HEK293T (cell line): Measurements from ENCODE around the gene ERC2.

Source experiments
- CTCF ChIA-PET: fragments of 350-600 bp; formaldehyde crosslinking; extraction: SDS; loops from one replicate; lab custom pipeline; 2021; ENCODE audit warnings: antibody characterized with exemption, inconsistent platforms; lab: Yijun Ruan, JAX
- POLR2A ChIA-PET: fragments of 350-600 bp; formaldehyde crosslinking; extraction: SDS; loops from one replicate; lab custom pipeline; 2020; ENCODE audit warnings: antibody characterized with exemption, inconsistent platforms; lab: Yijun Ruan, JAX
- DNase-seq: peaks from one replicate; pipeline ENCODE4 v3.0.0; 2012; ENCODE audit warnings: mixed read lengths; ENCODE audit errors: extremely low spot score
- ARNT ChIP-seq: fragments of 450-650 bp; IDR thresholded peaks from 2 replicates; pipeline ENCODE4 v1.6.1; 2017; ENCODE audit warnings: mild to moderate bottlenecking
- BHLHE40 ChIP-seq: fragments of 450-650 bp; IDR thresholded peaks from 2 replicates; pipeline ENCODE4 v1.6.1; 2016; ENCODE audit warnings: mild to moderate bottlenecking, moderate library complexity, borderline replicate concordance
- CTBP1 ChIP-seq: fragments of 450-650 bp; IDR thresholded peaks from 2 replicates; pipeline ENCODE4 v1.6.1; 2016; ENCODE audit warnings: borderline replicate concordance
- ELF4 ChIP-seq: fragments of 450-650 bp; IDR thresholded peaks from 2 replicates; pipeline ENCODE4 v1.6.1; 2017; ENCODE audit warnings: antibody characterized with exemption
- FOXA1 ChIP-seq: fragments of 450-650 bp; IDR thresholded peaks from 2 replicates; pipeline ENCODE4 v1.6.1; 2016; ENCODE audit warnings: mild to moderate bottlenecking
- FOXK2 ChIP-seq: fragments of 450-650 bp; IDR thresholded peaks from 2 replicates; pipeline ENCODE4 v1.6.1; 2016; ENCODE audit warnings: mild to moderate bottlenecking
- FOXM1 ChIP-seq: fragments of 450-650 bp; IDR thresholded peaks from 2 replicates; pipeline ENCODE4 v1.6.1; 2017; ENCODE audit warnings: mild to moderate bottlenecking, borderline replicate concordance
- HDGF ChIP-seq: fragments of 450-650 bp; IDR thresholded peaks from 2 replicates; pipeline ENCODE4 v1.6.1; 2017; ENCODE audit warnings: antibody characterized with exemption, borderline replicate concordance
- L3MBTL2 ChIP-seq: fragments of 450-650 bp; conservative IDR thresholded peaks from 2 replicates; pipeline ENCODE4 v1.6.1; 2016; ENCODE audit warnings: mild to moderate bottlenecking
- LEF1 ChIP-seq: fragments of 450-650 bp; IDR thresholded peaks from 2 replicates; pipeline ENCODE4 v1.6.1; 2017; ENCODE audit warnings: mild to moderate bottlenecking, borderline replicate concordance
- NFRKB ChIP-seq: fragments of 450-650 bp; IDR thresholded peaks from 2 replicates; pipeline ENCODE4 v1.6.1; 2016; ENCODE audit warnings: mild to moderate bottlenecking, moderate library complexity
- SP1 ChIP-seq: fragments of 450-650 bp; IDR thresholded peaks from 2 replicates; pipeline ENCODE4 v1.6.1; 2017
- SUZ12 ChIP-seq: fragments of 450-650 bp; IDR thresholded peaks from 2 replicates; pipeline ENCODE4 v1.6.1; 2016; ENCODE audit warnings: mild to moderate bottlenecking
- TARDBP ChIP-seq: fragments of 450-650 bp; IDR thresholded peaks from 2 replicates; pipeline ENCODE4 v1.6.1; 2016
- ZNF384 ChIP-seq: fragments of 450-650 bp; IDR thresholded peaks from 2 replicates; pipeline ENCODE4 v1.6.1; 2016
- TF ChIP-seq, protein P1 (sequence below): fragments of 450-650 bp; IDR thresholded peaks from 2 replicates; pipeline ENCODE4 v1.6.1; 2016

ERC2 gene

GRCh38 chr3:55624238-55624637, 844.0 kb downstream of the ERC2 start:
- no peak for DNase-seq
- ChIA-PET CTCF (no interaction called here), POLR2A (no interaction called here)
- TF ChIP-seq BHLHE40 (no peak), ELF4 (no peak), FOXA1 (no peak), LEF1 (no peak), ARNT (no peak), ZNF384 (no peak), TARDBP (no peak), SUZ12 (no peak), SP1 (no peak), L3MBTL2 (no peak), HDGF (no peak), NFRKB (no peak), FOXM1 (no peak), FOXK2 (no peak), CTBP1 (no peak)
- TF ChIP-seq, protein P1, sequence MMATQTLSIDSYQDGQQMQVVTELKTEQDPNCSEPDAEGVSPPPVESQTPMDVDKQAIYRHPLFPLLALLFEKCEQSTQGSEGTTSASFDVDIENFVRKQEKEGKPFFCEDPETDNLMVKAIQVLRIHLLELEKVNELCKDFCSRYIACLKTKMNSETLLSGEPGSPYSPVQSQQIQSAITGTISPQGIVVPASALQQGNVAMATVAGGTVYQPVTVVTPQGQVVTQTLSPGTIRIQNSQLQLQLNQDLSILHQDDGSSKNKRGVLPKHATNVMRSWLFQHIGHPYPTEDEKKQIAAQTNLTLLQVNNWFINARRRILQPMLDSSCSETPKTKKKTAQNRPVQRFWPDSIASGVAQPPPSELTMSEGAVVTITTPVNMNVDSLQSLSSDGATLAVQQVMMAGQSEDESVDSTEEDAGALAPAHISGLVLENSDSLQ: no peak

DNA sequence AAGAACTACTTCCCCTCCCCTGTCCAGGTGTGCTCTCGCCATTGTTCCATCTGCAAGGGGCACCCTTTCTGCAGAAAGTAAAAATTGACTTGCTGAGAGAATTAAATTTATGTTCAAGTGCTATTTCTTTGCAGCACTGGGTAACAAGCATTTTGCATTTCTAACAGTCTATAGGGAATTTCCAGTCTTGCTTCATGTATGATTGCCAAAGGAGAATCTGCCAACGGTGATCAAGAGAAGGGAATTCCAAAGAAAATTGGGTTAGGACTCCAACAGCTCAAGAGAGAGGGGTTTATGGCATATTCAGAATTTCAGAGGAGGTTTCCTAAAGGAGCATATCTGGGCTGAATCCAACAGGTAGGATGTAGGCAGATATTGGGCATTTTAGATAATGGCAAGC, 844.5 kb downstream of the ERC2 start:
- ChIA-PET POLR2A (no interaction called here), CTCF (no interaction called here)
- no peak for DNase-seq
- TF ChIP-seq ARNT (no peak), FOXM1 (no peak), SP1 (no peak), CTBP1 (no peak), NFRKB (no peak), LEF1 (no peak), BHLHE40 (no peak), ZNF384 (no peak), FOXK2 (no peak), FOXA1 (no peak), ELF4 (no peak), HDGF (no peak)

- CTCF ChIA-PET: no interaction called here
- no peak for DNase-seq
- POLR2A ChIA-PET: interaction anchor here (0.6 kb wide), 1 partner anchor 54 kb away, joined by 3 read pairs; no protein-coding TSS in a partner anchor
- TF ChIP-seq HDGF (no peak), FOXA1 (no peak), NFRKB (no peak), BHLHE40 (no peak), L3MBTL2 (no peak), FOXM1 (no peak), SUZ12 (no peak), ARNT (no peak), TARDBP (no peak), CTBP1 (no peak), ELF4 (no peak), FOXK2 (no peak), ZNF384 (no peak), SP1 (no peak), LEF1 (no peak)
- TF ChIP-seq, protein P1: no peak
These were observed 845.5 kb downstream of the ERC2 start for GRCh38 chr3:55622733-55623132.

DNA sequence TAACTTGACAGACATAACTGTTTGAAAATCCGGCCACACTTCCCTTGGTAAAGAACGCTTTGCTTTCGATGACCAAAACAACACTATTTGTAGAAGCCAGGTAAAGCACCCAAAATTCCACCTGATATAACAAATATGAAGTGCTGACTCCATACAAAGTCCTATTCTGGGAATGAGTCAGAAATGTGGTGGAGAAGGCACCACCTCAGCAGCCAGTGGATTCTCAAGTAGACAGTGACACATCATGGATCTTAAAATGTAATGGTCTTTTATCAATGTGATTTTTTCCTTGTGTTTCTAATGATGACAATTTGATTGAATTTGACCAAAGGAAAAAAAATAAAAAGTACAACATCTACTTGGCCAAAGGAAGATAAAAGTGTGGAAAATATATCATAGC, 846.2 kb downstream of the ERC2 start:
- TF ChIP-seq ELF4: no peak
- TF ChIP-seq FOXM1: no peak
- TF ChIP-seq FOXA1: no peak
- TF ChIP-seq SP1: no peak
- no peak for TF ChIP-seq FOXK2
- TF ChIP-seq HDGF: no peak
- no peak for TF ChIP-seq NFRKB
- no peak for TF ChIP-seq TARDBP
- no peak for TF ChIP-seq L3MBTL2
- TF ChIP-seq BHLHE40: no peak
- TF ChIP-seq LEF1: no peak
- ChIA-PET CTCF (interaction anchor here (0.5 kb wide), 1 partner anchor 745 kb away, joined by 3 read pairs; no protein-coding TSS in a partner anchor), POLR2A (no interaction called here)
- no peak for DNase-seq

DNA sequence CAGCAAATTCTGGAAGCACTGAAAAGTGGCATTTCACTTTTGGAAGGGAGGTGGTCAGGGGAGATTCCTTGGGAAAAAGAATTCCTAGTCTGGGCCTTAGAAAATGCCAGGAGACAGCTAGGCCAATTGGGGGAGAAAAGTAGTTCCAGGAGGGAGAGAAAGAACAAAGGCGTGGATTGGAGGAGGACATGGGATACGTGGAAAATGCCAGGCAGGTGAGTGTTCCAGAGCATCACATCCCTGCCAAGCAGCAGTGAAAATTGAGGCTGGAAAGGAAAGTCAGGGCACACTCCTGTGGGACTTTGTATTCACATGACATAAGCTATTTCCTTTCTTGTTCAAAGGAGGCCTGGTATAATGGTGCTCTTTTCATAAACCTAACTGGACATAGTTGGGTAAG, 846.6 kb downstream of the ERC2 start:
- POLR2A ChIA-PET: no interaction called here
- no peak for DNase-seq
- TF ChIP-seq L3MBTL2: no peak
- TF ChIP-seq ARNT: no peak
- TF ChIP-seq SUZ12: no peak
- no peak for TF ChIP-seq CTBP1
- no peak for TF ChIP-seq HDGF
- TF ChIP-seq, protein P1: no peak
- no peak for TF ChIP-seq ZNF384
- TF ChIP-seq TARDBP: no peak
- no peak for TF ChIP-seq NFRKB
- no peak for TF ChIP-seq LEF1
- TF ChIP-seq FOXM1: no peak
- TF ChIP-seq FOXK2: no peak
- TF ChIP-seq ELF4: no peak
- TF ChIP-seq BHLHE40: no peak
- no peak for TF ChIP-seq FOXA1
- TF ChIP-seq SP1: no peak
- CTCF ChIA-PET: interaction anchor here (0.5 kb wide), 1 partner anchor 745 kb away, joined by 3 read pairs; no protein-coding TSS in a partner anchor
